HUES6 (cell line): ENCODE data around the gene GRIA1.

Experiments used
- H3K27ac ChIP-seq: 2 replicates; pipeline ENCODE4 v1.7.0; 2013; ENCODE audit warnings: low read depth, mild to moderate bottlenecking, low read length, inconsistent platforms
- H3K27me3 ChIP-seq: 2 replicates; pipeline ENCODE4 v1.6.1; 2013; ENCODE audit warnings: low read length; ENCODE audit not compliant: control insufficient read depth, insufficient read depth
- H3K36me3 ChIP-seq: 2 replicates; pipeline ENCODE4 v1.6.1; 2013; ENCODE audit warnings: low read length; ENCODE audit not compliant: control insufficient read depth, insufficient read depth
- H3K4me1 ChIP-seq: 2 replicates; pipeline ENCODE4 v1.6.1; 2013; ENCODE audit warnings: low read length; ENCODE audit not compliant: control insufficient read depth, insufficient read depth
- H3K4me3 ChIP-seq: 2 replicates; pipeline ENCODE4 v1.5.1; 2013; ENCODE audit warnings: low read depth, low read length
- H3K9ac ChIP-seq: one replicate; pipeline ENCODE4 v1.6.1; 2013; ENCODE audit warnings: mild to moderate bottlenecking, low read length
- H3K9me3 ChIP-seq: 2 replicates; pipeline ENCODE4 v1.6.1; 2013; ENCODE audit warnings: low read depth, low read length; ENCODE audit not compliant: control insufficient read depth, insufficient read depth

The GRIA1 gene

DNA sequence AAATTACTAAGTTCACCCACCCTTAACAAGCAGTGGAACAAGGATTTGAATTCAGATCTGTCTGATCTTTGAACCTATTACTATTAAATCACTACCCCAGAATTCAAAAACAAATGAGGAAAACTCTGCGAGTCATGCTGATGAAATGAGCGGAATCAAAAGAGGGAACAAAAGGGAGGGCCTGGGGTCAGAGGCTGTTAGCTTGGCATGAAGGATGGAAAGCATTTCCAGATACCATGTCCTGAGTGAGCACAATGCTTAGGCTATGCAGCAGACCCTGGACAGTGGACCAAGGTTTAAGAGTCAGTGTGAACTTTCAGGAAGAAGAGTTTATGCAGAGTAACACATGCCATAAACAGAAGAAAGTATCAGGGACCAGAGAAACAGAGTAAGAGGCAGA, 30.5 kb downstream of the GRIA1 start:
- Histone ChIP-seq H3K4me3 (no peak overlapping the region), H3K27me3 (no peaks in the 10 kb centered on the region), H3K36me3 (no peaks in the 10 kb centered on the region), H3K4me1 (peaks cover 26% of the 10 kb centered on the region), H3K9me3 (no peaks in the 10 kb centered on the region), H3K9ac (no peak overlapping the region), H3K27ac (no peak overlapping the region)

DNA sequence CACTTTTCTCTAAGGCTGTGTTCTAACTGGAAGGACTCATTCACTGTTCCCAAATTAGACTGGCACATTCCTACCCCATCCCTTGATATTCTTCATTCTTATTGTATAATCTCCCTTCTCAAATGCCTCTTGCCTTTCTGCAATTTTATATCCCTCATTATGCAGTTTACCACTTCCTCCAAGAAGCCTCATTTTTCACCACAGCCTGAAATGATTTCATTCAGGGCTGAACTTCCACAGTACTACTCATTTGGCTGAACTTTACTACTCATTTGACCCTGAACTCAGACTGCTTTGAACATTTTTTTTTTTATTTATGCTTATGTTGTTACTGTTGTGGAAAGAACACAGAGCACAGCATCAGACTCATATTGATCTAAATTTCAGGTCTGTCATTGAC, 32.7 kb downstream of the GRIA1 start:
- H3K27me3 ChIP-seq, result no peaks in the 10 kb centered on the region
- no peaks in the 10 kb centered on the region for H3K36me3 ChIP-seq
- H3K4me1 ChIP-seq, result peaks cover 16% of the 10 kb centered on the region
- H3K27ac ChIP-seq, result no peak overlapping the region
- H3K9me3 ChIP-seq, result no peaks in the 10 kb centered on the region
- no peak overlapping the region for H3K4me3 ChIP-seq
- H3K9ac ChIP-seq, result no peak overlapping the region

DNA sequence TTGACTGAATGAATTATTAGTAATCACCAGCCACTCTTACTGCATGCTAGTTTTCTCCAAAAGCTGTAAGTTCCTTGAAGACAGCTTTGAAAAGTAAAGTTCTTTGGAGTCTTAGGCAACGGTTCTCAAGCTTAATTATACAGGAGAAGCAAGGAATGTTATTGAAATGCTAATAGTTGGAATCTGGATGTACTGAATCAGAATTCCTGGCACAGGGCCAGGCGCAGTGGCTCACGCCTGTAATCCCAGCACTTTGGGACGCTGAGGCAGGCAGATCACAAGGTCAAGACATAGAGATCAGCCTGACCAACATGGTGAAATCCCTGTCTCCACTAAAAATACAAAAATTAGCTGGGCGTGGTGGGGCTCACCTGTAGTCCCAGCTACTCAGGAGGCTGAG, 33.4 kb downstream of the GRIA1 start:
- Histone ChIP-seq H3K36me3 (no peaks in the 10 kb centered on the region), H3K4me3 (no peak overlapping the region), H3K4me1 (peaks cover 16% of the 10 kb centered on the region), H3K9me3 (no peaks in the 10 kb centered on the region), H3K9ac (no peak overlapping the region), H3K27ac (no peak overlapping the region), H3K27me3 (no peaks in the 10 kb centered on the region)

DNA sequence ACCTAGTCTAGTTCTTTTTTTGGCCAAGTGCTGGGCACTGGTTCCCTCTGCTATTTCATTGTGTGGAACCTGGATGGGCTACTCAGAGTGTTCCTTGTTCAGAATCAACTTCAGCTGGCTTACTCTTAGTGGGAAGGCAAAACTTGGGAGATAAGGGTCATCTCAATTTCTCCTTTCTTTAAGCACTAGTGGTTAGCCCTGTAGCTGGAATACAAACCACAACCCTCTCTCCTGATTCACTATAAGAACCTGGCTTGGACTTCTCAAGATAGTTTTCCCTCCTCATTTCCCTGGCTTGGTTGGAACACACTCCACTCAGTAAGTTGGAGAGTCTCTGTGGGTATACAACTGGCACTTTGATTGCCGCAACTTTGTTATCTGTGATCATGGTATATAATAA, 35.1 kb downstream of the GRIA1 start:
- peaks cover 9% of the 10 kb centered on the region for H3K4me1 ChIP-seq
- no peak overlapping the region for H3K9ac ChIP-seq
- H3K9me3 ChIP-seq, result no peaks in the 10 kb centered on the region
- no peak overlapping the region for H3K4me3 ChIP-seq
- no peak overlapping the region for H3K27ac ChIP-seq
- no peaks in the 10 kb centered on the region for H3K36me3 ChIP-seq
- no peaks in the 10 kb centered on the region for H3K27me3 ChIP-seq

DNA sequence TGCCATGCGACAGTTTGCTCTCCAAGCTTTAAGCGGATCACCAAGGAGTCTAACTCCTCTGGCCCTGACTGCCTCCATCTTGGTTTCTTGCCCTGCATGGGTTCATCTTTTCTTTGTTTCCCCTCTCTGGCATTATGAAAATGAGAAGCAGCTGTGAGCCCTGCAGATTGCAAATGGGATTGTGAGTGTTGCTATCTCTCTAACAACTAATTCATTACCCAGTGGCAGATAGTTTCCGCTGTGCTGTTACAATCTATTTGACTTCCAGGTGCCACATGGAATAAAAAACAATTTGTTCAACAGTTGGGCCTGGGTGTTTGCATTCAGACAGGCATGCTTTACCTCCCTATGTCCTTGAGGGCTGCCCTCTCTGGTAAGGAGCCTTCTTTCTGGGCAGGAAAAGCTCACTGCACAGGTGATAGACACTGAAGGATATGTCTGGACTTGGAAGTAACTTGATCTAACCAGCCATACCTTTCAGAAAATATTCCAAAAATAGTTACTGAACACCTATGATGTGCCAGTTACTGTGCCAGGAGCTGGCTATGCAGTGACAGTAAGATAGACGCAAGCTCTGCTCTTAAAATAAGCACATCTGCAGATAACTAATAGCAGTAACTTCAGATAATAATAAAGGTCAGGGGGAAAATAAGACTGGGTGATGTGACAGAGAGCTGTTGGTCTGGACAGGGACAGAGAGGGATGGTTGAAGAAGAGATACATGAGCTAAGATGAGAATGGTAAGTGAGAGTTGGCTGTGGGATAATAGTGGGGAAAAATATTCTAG, 40.1 kb downstream of the GRIA1 start:
- Histone ChIP-seq H3K36me3 (no peaks in the 10 kb centered on the region), H3K9ac (no peak overlapping the region), H3K4me1 (no peaks in the 10 kb centered on the region), H3K9me3 (no peaks in the 10 kb centered on the region), H3K27me3 (no peaks in the 10 kb centered on the region), H3K27ac (no peak overlapping the region), H3K4me3 (no peak overlapping the region)

DNA sequence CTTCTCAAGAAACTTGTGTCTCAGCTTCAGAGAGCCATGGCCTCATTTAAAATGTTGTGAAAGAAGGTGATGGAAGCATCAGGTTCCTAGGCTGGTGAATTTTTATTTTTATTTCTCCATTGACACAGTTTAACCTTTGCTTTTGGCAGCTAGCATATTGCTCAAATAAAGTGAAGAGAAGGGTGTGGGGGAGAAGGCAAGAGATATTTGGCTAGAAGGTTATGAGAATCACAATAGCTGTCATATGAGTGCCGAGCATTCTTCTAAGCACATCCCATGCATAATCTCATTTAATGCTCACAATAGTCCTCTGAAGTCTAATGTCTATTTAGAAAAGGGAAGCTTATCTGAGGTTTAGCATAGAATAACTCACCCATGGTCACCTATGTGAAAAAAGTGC, 43.1 kb downstream of the GRIA1 start:
- Histone ChIP-seq H3K27me3 (no peaks in the 10 kb centered on the region), H3K27ac (no peak overlapping the region), H3K4me1 (no peaks in the 10 kb centered on the region)

DNA sequence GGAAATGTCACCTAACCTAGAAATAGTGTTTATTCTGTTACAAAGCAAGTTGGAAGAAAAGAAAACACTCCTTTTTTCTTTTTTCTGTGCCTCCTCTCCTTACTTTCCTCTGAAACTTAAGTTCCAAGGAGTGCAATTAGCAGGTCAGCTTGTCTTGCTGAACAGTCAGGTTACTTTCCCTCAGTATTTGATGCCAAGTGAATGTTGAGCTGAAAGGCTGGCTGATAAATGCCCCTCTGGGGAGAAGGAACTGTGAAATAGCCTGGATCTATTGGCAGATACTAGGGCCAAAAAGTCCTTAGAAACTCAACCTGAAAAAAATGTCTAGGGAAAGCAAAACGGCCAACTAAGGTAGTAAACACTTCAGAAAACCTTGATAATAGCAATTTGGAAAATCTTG, 43.6 kb downstream of the GRIA1 start:
- H3K4me3 ChIP-seq, result no peak overlapping the region
- no peak overlapping the region; the same call in 1 of the 2 replicates for H3K27ac ChIP-seq
- no peaks in the 10 kb centered on the region for H3K9me3 ChIP-seq
- no peaks in the 10 kb centered on the region for H3K27me3 ChIP-seq
- H3K36me3 ChIP-seq, result no peaks in the 10 kb centered on the region
- H3K4me1 ChIP-seq, result no peaks in the 10 kb centered on the region
- H3K9ac ChIP-seq, result no peak overlapping the region

More for the DNA sequence above, 43.1 kb downstream of the GRIA1 start:
- H3K9ac ChIP-seq, result no peak overlapping the region
- no peaks in the 10 kb centered on the region for H3K9me3 ChIP-seq
- H3K4me3 ChIP-seq, result no peak overlapping the region
- H3K36me3 ChIP-seq, result no peaks in the 10 kb centered on the region

DNA sequence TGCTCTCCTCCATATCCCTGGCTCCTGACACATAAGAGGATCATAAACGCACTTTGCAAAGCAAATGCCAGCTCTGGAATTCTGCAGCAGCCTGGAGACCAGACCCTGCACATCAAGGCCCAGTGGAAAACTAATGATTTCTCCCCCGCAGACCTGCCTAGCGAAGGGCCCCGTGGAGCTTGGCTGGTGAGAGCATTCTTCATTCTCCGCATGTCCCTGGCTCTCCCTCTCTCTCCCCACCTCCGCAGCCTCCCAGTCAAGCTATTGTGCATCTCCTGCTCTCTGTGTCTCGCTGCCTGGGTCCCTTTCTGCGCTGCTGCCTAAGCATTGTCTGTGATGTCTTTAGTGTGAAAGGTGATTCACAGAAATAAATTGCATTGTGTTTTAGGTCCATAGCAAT, 46.7 kb downstream of the GRIA1 start:
- Histone ChIP-seq H3K4me1 (no peaks in the 10 kb centered on the region), H3K27ac (no peak overlapping the region), H3K36me3 (no peaks in the 10 kb centered on the region), H3K9me3 (no peaks in the 10 kb centered on the region), H3K27me3 (no peaks in the 10 kb centered on the region), H3K9ac (no peak overlapping the region), H3K4me3 (no peak overlapping the region)

DNA sequence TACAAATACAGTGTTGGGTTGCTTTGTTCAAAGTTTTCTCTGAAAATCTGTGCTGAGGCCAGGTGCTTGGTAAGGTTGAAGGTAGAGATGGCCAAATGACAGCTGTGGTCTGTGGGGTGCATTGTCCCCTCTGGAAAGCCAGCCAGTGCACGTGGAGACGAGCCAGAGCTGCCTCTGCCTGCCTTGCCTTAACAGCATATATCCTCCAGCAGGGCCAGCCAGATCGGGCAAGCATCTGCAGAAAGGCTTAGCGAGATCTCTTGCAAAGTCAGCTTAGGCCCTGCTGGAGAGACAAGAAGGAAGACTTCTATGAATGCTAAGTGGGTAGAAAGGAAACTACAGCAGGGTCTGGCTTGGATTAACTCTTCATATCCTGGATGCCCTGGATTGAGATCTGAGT, 49.5 kb downstream of the GRIA1 start:
- Histone ChIP-seq H3K9me3 (no peaks in the 10 kb centered on the region), H3K4me3 (no peak overlapping the region), H3K9ac (no peak overlapping the region), H3K36me3 (no peaks in the 10 kb centered on the region), H3K27me3 (no peaks in the 10 kb centered on the region), H3K27ac (no peak overlapping the region), H3K4me1 (no peaks in the 10 kb centered on the region)

DNA sequence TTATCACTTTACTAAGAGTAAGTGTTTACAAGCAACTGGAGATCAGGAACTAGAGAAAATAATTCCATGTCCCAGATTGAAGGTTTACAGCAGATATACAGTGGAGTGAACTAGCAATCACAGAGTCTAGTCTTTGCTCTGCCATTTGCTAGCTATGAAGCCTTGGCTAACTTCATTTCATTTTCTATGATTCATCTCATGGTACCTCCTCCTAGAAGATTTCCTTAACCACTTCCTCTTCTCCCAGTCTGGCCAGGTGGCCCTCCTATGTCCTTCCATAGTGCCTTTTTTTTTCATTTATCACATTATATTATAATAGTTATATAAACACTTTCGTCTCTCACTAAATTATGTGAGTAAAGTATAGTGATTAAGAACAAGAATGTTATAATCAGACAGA, 52.1 kb downstream of the GRIA1 start:
- H3K27ac ChIP-seq, result no peak overlapping the region

DNA sequence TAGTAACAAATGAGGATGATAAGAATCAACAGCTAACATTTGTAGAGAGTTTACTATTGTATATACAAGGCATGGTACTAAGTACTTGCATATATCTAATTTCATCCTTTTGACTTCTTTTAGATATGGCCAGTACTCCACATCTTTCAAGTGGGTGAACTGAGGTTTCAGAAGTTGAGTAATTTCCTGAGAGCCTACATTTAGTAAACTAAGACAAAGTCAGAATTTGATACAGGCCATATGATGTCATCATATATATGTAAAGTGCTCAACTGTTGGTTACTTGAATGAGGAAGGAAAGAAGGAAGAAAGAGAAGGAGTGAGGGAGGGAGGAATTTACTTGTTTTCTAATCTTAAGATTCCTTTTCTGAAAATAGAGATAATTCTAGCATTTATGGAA, 52.8 kb downstream of the GRIA1 start:
- Histone ChIP-seq H3K4me3 (no peak overlapping the region), H3K36me3 (no peaks in the 10 kb centered on the region), H3K27ac (no peak overlapping the region), H3K27me3 (no peaks in the 10 kb centered on the region), H3K4me1 (no peaks in the 10 kb centered on the region), H3K9ac (no peak overlapping the region), H3K9me3 (no peaks in the 10 kb centered on the region)

More for the DNA sequence above, 52.1 kb downstream of the GRIA1 start:
- Histone ChIP-seq H3K9ac (no peak overlapping the region), H3K4me1 (no peaks in the 10 kb centered on the region), H3K27me3 (no peaks in the 10 kb centered on the region), H3K36me3 (no peaks in the 10 kb centered on the region), H3K9me3 (no peaks in the 10 kb centered on the region), H3K4me3 (no peak overlapping the region)
